Lower leg skin (tissue), 4 donors: Measurements from ENCODE around the gene ICA1. TPM values are rescaled to one million over a fixed set of nuclear protein-coding genes. Genes with fewer than 3 reads are reported as not detected.
"Not testable (repeated sequence)": the region's sequence is repeated elsewhere in the genome, so short reads cannot be mapped to it uniquely, and the experiment has no call there.

Experiments used
- DNase-seq, 2 donors: peaks; one replicate each; pipeline ENCODE4 v3.0.0-alpha.2; 2019; ENCODE audit warnings: low spot score in 2 of 2
- H3K4me3 ChIP-seq: fragments of 200-600 bp; sonication (generic); 2 replicates; pipeline ENCODE4 v1.5.1; 2017; ENCODE audit warnings: mild to moderate bottlenecking, low read depth; ENCODE audit not compliant: poor library complexity, severe bottlenecking
- POLR2A ChIP-seq, 2 donors: fragments of 450-650 bp; IDR thresholded peaks; one replicate each; pipeline ENCODE4 v1.6.1; 2016 to 2017; ENCODE audit warnings: antibody characterized with exemption in 2 of 2, mild to moderate bottlenecking in 1 of 2, moderate library complexity in 1 of 2
- WGBS, 2 donors: methylation state at CpG; one replicate each; pipeline ENCODE4 v1.1.5; 2018; 5-methylcytosine and 5-hydroxymethylcytosine counted together
- intact Hi-C: fragments of 100-400 bp; cut with DNase I; formaldehyde crosslinking; loops from one replicate; pipeline ENCODE4 v1.15.0; 2023; ENCODE audit warnings: low total_unique reads
- total RNA-seq, 4 donors: library from RNA; depleted of rRNA; stranded (reverse); fragments of >200 nt; gene quantifications; one replicate each; pipeline ENCODE4 v1.1.0, GENCODE V29; 2016
- TF ChIP-seq, protein P1 (sequence below), 3 donors: fragments of 450-650 bp; IDR thresholded peaks; one replicate each; pipeline ENCODE4 v1.5.1; 2016; ENCODE audit warnings: antibody characterized with exemption in 3 of 3, mild to moderate bottlenecking in 3 of 3, moderate library complexity in 2 of 3

Gene ICA1
- total RNA-seq, 4 donors from 2014 or later = 12.8 to 33.6 (median 18.4) TPM

DNA sequence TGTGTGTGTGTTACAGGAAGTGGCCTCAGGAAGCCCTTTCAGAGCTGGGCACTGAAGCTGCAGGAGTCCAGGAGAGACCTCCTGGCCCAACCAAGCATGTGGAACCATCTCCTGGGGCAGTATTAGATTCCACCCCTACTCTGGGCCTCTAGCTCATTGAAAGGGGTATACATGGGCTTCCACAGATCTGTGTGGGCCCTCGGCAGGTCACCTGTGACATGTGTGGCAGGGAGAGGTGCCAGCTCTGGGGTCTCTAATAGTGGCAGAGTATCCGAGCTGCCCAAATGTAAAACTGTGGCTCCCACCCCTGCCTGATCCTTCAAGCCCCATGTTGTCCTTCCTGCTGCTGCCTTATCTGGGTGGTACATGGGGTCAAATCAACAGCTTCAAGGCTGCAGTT, 149.3 kb downstream of the ICA1 start:
- TF ChIP-seq, protein P1, sequence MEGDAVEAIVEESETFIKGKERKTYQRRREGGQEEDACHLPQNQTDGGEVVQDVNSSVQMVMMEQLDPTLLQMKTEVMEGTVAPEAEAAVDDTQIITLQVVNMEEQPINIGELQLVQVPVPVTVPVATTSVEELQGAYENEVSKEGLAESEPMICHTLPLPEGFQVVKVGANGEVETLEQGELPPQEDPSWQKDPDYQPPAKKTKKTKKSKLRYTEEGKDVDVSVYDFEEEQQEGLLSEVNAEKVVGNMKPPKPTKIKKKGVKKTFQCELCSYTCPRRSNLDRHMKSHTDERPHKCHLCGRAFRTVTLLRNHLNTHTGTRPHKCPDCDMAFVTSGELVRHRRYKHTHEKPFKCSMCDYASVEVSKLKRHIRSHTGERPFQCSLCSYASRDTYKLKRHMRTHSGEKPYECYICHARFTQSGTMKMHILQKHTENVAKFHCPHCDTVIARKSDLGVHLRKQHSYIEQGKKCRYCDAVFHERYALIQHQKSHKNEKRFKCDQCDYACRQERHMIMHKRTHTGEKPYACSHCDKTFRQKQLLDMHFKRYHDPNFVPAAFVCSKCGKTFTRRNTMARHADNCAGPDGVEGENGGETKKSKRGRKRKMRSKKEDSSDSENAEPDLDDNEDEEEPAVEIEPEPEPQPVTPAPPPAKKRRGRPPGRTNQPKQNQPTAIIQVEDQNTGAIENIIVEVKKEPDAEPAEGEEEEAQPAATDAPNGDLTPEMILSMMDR (IDR thresholded peaks at IDR 0.05) = no peak
- TF ChIP-seq POLR2A (IDR thresholded peaks at IDR 0.05) = no peak
- no peak for DNase-seq
- intact Hi-C loops = no loop called here
- H3K4me3 ChIP-seq = no peak overlapping the region
- 100% methylated on average over 1 to 2 of the region's 2 CpGs for WGBS, 2 donors

DNA sequence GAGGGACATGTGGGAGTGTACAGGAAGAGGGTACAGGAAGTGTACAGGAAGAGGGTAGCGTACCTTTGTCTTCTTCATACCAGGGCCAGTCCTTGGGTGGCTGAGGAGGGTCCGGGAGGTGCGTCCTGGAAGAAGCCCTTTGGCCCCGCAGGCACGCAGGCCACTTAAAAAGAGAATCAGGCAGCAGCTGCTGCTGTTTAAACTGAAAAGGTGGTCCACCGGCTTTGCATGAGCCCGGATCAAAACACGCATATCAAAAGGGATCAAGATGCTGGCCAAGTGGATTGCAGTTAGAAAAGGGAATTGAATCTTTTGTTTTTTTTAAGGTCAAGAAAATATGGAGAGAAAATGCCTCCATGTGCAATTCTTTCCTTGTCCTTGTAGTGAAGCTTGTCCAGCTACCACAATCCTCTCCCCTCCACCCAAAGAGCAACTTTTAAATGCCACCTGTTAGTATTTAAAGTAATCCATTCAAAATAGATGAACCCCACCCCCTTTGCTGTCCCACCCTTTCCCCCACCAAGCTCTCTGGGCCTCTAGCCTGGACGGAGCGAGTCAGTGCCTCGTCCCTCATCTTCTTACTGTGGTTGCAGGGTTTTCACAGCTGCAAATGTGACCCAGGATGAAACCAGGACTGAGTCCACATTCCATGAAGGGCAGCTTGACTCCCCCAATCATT, 150.5 kb downstream of the ICA1 start:
- WGBS, 2 donors = 71 to 80% methylated on average over 11 of the region's 11 CpGs
- TF ChIP-seq, protein P1 (IDR thresholded peaks at IDR 0.05) = no peak
- no peak for TF ChIP-seq POLR2A (IDR thresholded peaks at IDR 0.05)

DNA sequence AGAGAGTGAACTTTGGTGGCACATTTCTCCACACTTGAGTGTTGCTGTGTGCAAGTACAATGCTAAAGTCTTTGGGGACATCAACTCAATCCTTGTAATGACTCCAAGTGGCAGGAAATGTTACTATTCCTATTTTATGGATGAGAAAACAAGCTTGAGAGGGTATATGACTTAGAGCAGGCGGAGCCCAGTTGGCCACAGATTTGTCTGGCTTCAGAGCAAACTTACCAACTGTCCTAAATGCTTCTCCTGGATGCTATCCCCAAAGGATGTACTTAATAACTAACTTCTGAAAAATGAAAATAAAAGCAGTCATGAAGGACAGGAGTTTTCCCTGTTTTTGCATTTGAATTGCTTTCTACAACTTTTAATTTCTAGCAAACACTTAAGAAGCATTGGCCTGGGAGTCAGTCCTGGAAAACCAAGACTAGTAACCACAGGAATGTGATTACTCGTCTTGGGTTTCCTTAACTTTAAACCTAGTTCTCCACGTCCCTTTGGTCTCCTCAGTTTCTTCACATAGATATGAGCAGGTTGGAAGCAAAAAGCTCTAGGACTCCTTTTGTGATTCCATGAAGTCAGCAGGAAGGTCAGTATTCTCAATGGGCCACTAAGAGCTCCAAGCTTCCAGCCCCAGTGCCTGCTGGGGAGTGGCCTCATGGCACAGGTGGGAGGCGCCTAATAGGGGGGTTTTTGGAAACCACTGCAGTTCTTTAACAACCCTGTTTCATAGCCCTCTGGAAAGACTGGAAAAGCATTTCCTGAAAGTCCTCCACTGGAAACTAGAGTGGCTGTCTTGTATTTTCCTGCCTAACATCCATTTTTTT, 152.6 kb downstream of the ICA1 start:
- intact Hi-C loops = no loop called here
- TF ChIP-seq, protein P1 (IDR thresholded peaks at IDR 0.05) = no peak
- TF ChIP-seq POLR2A (IDR thresholded peaks at IDR 0.05) = no peak
- no peak for DNase-seq
- no peak overlapping the region for H3K4me3 ChIP-seq
- WGBS, 2 donors = 60 to 63% methylated on average over 4 of the region's 4 CpGs

More for the DNA sequence above, 150.5 kb downstream of the ICA1 start:
- DNase-seq = no peak
- intact Hi-C loops = no loop called here
- no peak overlapping the region for H3K4me3 ChIP-seq

DNA sequence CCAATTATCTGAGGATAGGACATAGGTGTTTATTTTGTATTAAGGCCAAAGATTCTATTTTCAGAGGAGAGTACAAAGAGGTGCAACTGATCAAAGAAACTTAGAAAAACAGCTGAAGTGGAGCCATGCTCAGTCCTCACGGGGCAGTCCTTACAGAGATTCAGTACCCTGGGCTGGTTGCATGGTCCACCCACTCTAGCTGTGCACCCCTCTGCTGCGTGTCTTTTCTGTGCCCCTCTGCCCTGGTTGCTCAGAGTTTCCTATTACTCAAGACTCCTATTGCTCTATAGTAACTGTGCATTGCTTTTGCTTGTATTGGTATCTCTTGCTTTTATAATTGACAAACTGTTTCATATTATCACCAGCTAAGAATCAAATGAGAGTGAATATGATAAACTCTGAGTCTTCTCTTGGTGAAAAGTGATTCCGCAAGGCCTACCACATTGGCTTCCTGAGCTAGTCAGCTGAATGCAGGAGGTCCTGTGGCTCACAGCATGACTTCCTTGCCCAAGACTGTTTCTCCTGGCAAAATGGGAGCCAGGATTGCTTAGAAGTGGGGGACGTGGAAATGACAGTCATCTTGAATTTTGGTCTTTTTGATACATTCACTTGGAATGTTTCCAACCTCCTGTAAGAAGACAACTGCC, 156.4 kb downstream of the ICA1 start:
- no peak overlapping the region for H3K4me3 ChIP-seq
- WGBS, 2 donors = 42 to 64% methylated on average over 4 of the region's 4 CpGs
- DNase-seq = no peak
- intact Hi-C loops = no loop called here
- TF ChIP-seq, protein P1 (IDR thresholded peaks at IDR 0.05) = no peak
- TF ChIP-seq POLR2A (IDR thresholded peaks at IDR 0.05) = no peak

DNA sequence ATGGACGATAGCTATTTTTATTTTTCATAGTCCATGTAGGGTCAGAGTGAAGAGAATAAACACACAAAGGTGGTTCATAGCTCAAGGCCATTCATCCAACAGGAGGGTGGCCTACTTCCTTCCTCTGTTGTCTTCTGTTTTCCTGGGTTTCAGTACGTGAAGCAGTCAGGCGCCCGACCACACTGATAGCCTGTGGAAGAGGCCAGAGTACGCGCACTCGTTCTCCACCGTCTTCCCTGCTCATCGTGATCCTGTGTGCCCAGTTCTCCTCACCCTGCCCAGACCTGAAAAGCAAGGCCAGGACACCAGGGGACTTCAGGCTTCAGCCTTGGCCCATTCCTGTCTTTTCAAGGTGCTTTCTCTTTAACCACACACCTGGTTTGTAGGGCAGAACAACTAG, 158.7 kb downstream of the ICA1 start:
- intact Hi-C loops = no loop called here
- DNase-seq = no peak
- no peak overlapping the region for H3K4me3 ChIP-seq
- TF ChIP-seq, protein P1 (IDR thresholded peaks at IDR 0.05) = no peak
- no peak for TF ChIP-seq POLR2A (IDR thresholded peaks at IDR 0.05)
- 83 to 93% methylated on average over 9 of the region's 9 CpGs for WGBS, 2 donors

DNA sequence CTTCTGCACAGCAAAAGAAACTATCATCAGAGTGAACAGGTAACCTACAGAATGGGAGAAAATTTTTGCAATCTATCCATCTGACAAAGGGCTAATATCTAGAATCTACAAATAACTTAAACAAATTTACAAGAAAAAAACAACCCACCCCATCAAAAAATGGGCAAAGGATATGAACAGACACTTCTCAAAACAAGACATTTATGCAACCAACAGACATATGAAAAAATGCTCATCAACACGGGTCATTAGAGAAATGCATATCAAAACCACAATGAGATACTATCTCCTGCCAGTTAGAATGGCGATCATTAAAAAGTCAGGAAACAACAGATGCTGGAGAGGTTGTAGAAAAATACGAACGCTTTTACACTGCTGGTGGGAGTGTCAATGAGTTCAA, 160.7 kb downstream of the ICA1 start:
- intact Hi-C loops, H3K4me3 ChIP-seq: not testable (repeated sequence)
- 88 to 92% methylated on average over 4 of the region's 4 CpGs for WGBS, 2 donors

More for the DNA sequence above, 160.7 kb downstream of the ICA1 start:
- not testable (repeated sequence) for DNase-seq
